H1 (cell line): Measurements from ENCODE around the gene ADNP. TPM values are rescaled to one million over a fixed set of nuclear protein-coding genes. Genes with fewer than 3 reads are reported as not detected.

Source experiments
- CTCF ChIA-PET: fragments of 300-600 bp; sonication (Branson Sonifier 250); formaldehyde crosslinking; loops from one replicate; lab custom pipeline; 2021; ENCODE audit not compliant: partially characterized antibody; lab: Charles Lee
- POLR2A ChIA-PET: fragments of 300-600 bp; sonication (Branson Sonifier 250); formaldehyde crosslinking; loops from one replicate; lab custom pipeline; 2021; ENCODE audit warnings: inconsistent platforms; ENCODE audit not compliant: partially characterized antibody; lab: Charles Lee
- DNase-seq, 2 experiments: peaks; one replicate each; pipeline versions ENCODE4 v3.0.0 to v3.0.0-alpha.2; 2010 to 2022; ENCODE audit warnings: low spot score in 2 of 2, low read depth in 1 of 2, mixed read lengths in 1 of 2
- FAIRE-seq: peaks from 2 replicates; lab custom pipeline; 2011; peaks lifted over from hg19 to GRCh38; lab: Jason Lieb, UNC
- H2AFZ ChIP-seq: 2 replicates; pipeline ENCODE4 v1.8.1; 2012; ENCODE audit warnings: low read length, inconsistent platforms
- H2AK5ac ChIP-seq: 2 replicates; pipeline ENCODE4 v1.6.1; 2013; ENCODE audit warnings: low read depth, low read length
- H2BK120ac ChIP-seq: replicated peaks from 2 replicates; pipeline ENCODE3; 2013; ENCODE audit warnings: low read depth, low read length, inconsistent platforms
- H2BK12ac ChIP-seq: 2 replicates; pipeline ENCODE4 v1.6.1; 2013; ENCODE audit warnings: low read depth, low read length
- H2BK15ac ChIP-seq: 2 replicates; pipeline ENCODE4 v1.6.1; 2013; ENCODE audit warnings: low read length
- H2BK20ac ChIP-seq: 2 replicates; pipeline ENCODE4 v1.6.1; 2013; ENCODE audit warnings: low read length
- H2BK5ac ChIP-seq: 2 replicates; pipeline ENCODE4 v1.6.1; 2013; ENCODE audit warnings: low read depth, low read length
- H3K14ac ChIP-seq: 2 replicates; pipeline ENCODE4 v1.6.1; 2013; ENCODE audit warnings: inconsistent platforms; ENCODE audit not compliant: insufficient read length
- H3K18ac ChIP-seq: 2 replicates; pipeline ENCODE4 v1.6.1; 2013; ENCODE audit warnings: low read length; ENCODE audit errors: extremely low read depth
- H3K23ac ChIP-seq: 2 replicates; pipeline ENCODE4 v1.6.1; 2013; ENCODE audit warnings: inconsistent platforms; ENCODE audit not compliant: insufficient read length
- H3K23me2 ChIP-seq: 2 replicates; pipeline ENCODE4 v1.6.1; 2013; ENCODE audit warnings: low read depth, low read length
- H3K27ac ChIP-seq: 2 replicates; pipeline ENCODE4 v1.6.1; 2011; ENCODE audit warnings: low read depth, low read length, inconsistent platforms
- H3K27me3 ChIP-seq, 4 experiments: replicated peaks in 1 of 4; 1 replicate in 1 of 4; 2 replicates in 3 of 4; pipeline versions ENCODE4 v1.6.1 to v1.8.1; 2011 to 2013; ENCODE audit warnings: low read length in 3 of 4, mild to moderate bottlenecking in 3 of 4, inconsistent platforms in 2 of 4, mixed read lengths in 2 of 4, moderate library complexity in 1 of 4; ENCODE audit not compliant: control insufficient read depth in 3 of 4, insufficient read depth in 3 of 4; ENCODE audit errors: extremely low read depth in 1 of 4
- H3K36me3 ChIP-seq, 4 experiments: 2 replicates each; pipeline versions ENCODE4 v1.6.1 to v1.8.1; 2011 to 2013; ENCODE audit warnings: mild to moderate bottlenecking in 4 of 4, low read length in 3 of 4, moderate library complexity in 2 of 4, control low read depth in 1 of 4, inconsistent platforms in 1 of 4; ENCODE audit not compliant: insufficient read depth in 4 of 4, control insufficient read depth in 2 of 4
- H3K4ac ChIP-seq: replicated peaks from 2 replicates; pipeline ENCODE3; 2013; ENCODE audit warnings: low read length, low read depth, mixed read lengths, inconsistent platforms; ENCODE audit not compliant: insufficient read length
- H3K4me1 ChIP-seq, 4 experiments: replicated peaks in 1 of 4; 1 replicate in 1 of 4; 2 replicates in 3 of 4; pipeline versions ENCODE4 v1.6.1 to v1.8.1; 2011 to 2013; ENCODE audit warnings: low read length in 3 of 4, inconsistent platforms in 2 of 4, mixed read lengths in 1 of 4; ENCODE audit not compliant: insufficient read depth in 4 of 4, control insufficient read depth in 3 of 4
- H3K4me2 ChIP-seq, 2 experiments: 2 replicates each; pipeline versions ENCODE4 v1.6.1 to v1.8.1; 2011 to 2013; ENCODE audit warnings: low read depth in 2 of 2, low read length in 2 of 2, control low read depth in 1 of 2, inconsistent platforms in 1 of 2, mild to moderate bottlenecking in 1 of 2; ENCODE audit not compliant: insufficient read depth in 1 of 2
- H3K4me3 ChIP-seq, 4 experiments: fragments of 200-600, 300-600 bp in 1 of 4; sonication (generic), shearing (Covaris generic), sonication (Bioruptor Twin) in 1 of 4; 2 replicates each; pipeline versions ENCODE4 v1.5.1 to v1.8.1; 2011 to 2016; ENCODE audit warnings: low read length in 4 of 4, low read depth in 3 of 4, control low read depth in 2 of 4, inconsistent platforms in 2 of 4, mild to moderate bottlenecking in 2 of 4, mixed read lengths in 1 of 4, moderate library complexity in 1 of 4; ENCODE audit not compliant: insufficient read depth in 2 of 4; ENCODE audit errors: extremely low read depth in 1 of 4
- H3K56ac ChIP-seq: replicated peaks from 2 replicates; pipeline ENCODE3; 2013; ENCODE audit warnings: low read depth, mild to moderate bottlenecking, mixed read lengths, low read length, inconsistent platforms; ENCODE audit not compliant: insufficient read length
- H3K79me1 ChIP-seq: 2 replicates; pipeline ENCODE4 v1.6.1; 2013; ENCODE audit warnings: low read depth, low read length, control low read depth
- H3K79me2 ChIP-seq, 2 experiments: 2 replicates each; pipeline versions ENCODE4 v1.6.1 to v1.8.1; 2012 to 2013; ENCODE audit warnings: low read length in 2 of 2, mild to moderate bottlenecking in 2 of 2, inconsistent platforms in 1 of 2; ENCODE audit not compliant: insufficient read depth in 2 of 2, control insufficient read depth in 1 of 2
- H3K9ac ChIP-seq, 4 experiments: replicated peaks in 1 of 4; 1 replicate in 1 of 4; 2 replicates in 3 of 4; pipeline versions ENCODE4 v1.6.1 to v1.8.1; 2011 to 2013; ENCODE audit warnings: low read depth in 3 of 4, low read length in 3 of 4, control low read depth in 2 of 4, mild to moderate bottlenecking in 2 of 4, moderate library complexity in 2 of 4, inconsistent platforms in 1 of 4; ENCODE audit errors: extremely low read depth in 1 of 4
- H3K9me3 ChIP-seq, 2 experiments: 2 replicates each; pipeline versions ENCODE4 v1.6.1 to v1.8.1; 2012 to 2013; ENCODE audit warnings: mild to moderate bottlenecking in 2 of 2, moderate library complexity in 2 of 2, control low read depth in 1 of 2, inconsistent platforms in 1 of 2, low read depth in 1 of 2, low read length in 1 of 2, mixed read lengths in 1 of 2; ENCODE audit not compliant: insufficient read depth in 2 of 2
- H4K20me1 ChIP-seq, 2 experiments: replicated peaks in 1 of 2; 2 replicates each; pipeline versions ENCODE3 to v1.8.1; 2011 to 2013; ENCODE audit warnings: inconsistent platforms in 2 of 2, low read length in 2 of 2, mild to moderate bottlenecking in 1 of 2; ENCODE audit not compliant: insufficient read depth in 2 of 2, control insufficient read depth in 1 of 2
- H4K5ac ChIP-seq: 2 replicates; pipeline ENCODE4 v1.6.1; 2013; ENCODE audit warnings: low read length, low read depth, mixed read lengths, inconsistent platforms; ENCODE audit not compliant: insufficient read length
- H4K8ac ChIP-seq: 2 replicates; pipeline ENCODE4 v1.8.0; 2013; ENCODE audit warnings: mild to moderate bottlenecking, moderate library complexity, low read length, inconsistent platforms; ENCODE audit not compliant: insufficient read depth; ENCODE audit errors: extremely low read depth
- H4K91ac ChIP-seq: replicated peaks from 2 replicates; pipeline ENCODE3; 2013; ENCODE audit warnings: low read length, mixed read lengths, inconsistent platforms; ENCODE audit not compliant: insufficient read length
- ASH2L ChIP-seq: fragments of 200-600, 300-600 bp; sonication (generic); IDR thresholded peaks from one replicate; pipeline ENCODE4 v1.7.1; 2017; ENCODE audit warnings: low read length
- CHD2 ChIP-seq: IDR thresholded peaks from 2 replicates; pipeline ENCODE4 v1.6.1; 2012; ENCODE audit warnings: low read length, improper control_type of control experiment
- EP300 ChIP-seq, 2 experiments: IDR thresholded peaks; 1 replicate in 1 of 2; 2 replicates in 1 of 2; pipeline ENCODE4 v1.6.1; 2011 to 2012; ENCODE audit warnings: low read depth in 2 of 2, low read length in 2 of 2, mild to moderate bottlenecking in 2 of 2, borderline replicate concordance in 1 of 2, inconsistent platforms in 1 of 2, moderate library complexity in 1 of 2
- GABPA ChIP-seq: IDR thresholded peaks from 2 replicates; pipeline ENCODE4 v1.6.1; 2011; ENCODE audit warnings: mild to moderate bottlenecking, low read length, moderate library complexity, borderline replicate concordance; ENCODE audit not compliant: insufficient read depth
- KDM5A ChIP-seq: fragments of 200-600 bp; IDR thresholded peaks from 2 replicates; pipeline ENCODE4 v1.7.1; 2012; ENCODE audit warnings: mild to moderate bottlenecking, low read length, inconsistent platforms, mixed read lengths
- PHF8 ChIP-seq: fragments of 200-600 bp; sonication (generic); conservative IDR thresholded peaks from 2 replicates; pipeline ENCODE4 v1.7.1; 2012; ENCODE audit warnings: low read depth, mild to moderate bottlenecking, inconsistent platforms, low read length, moderate library complexity
- POU5F1 ChIP-seq: IDR thresholded peaks from 2 replicates; pipeline ENCODE4 v1.6.1; 2011; ENCODE audit warnings: low read depth, mild to moderate bottlenecking, low read length, moderate library complexity
- TAF1 ChIP-seq: IDR thresholded peaks from 2 replicates; pipeline ENCODE4 v1.6.1; 2011; ENCODE audit warnings: mild to moderate bottlenecking, low read depth, low read length
- TEAD4 ChIP-seq: IDR thresholded peaks from 2 replicates; pipeline ENCODE4 v1.6.1; 2012; ENCODE audit warnings: low read depth, low read length, inconsistent platforms, mixed read lengths
- WGBS, 2 experiments: shearing (Covaris generic) in 1 of 2; methylation state at CpG; one replicate each; pipeline versions ENCODE4 v1.1.6 to v1.1.7; 2013 to 2015; ENCODE audit warnings: low lambda C conversion rate in 2 of 2, mixed read lengths in 2 of 2, inconsistent platforms in 1 of 2, low coverage in 1 of 2, missing lambda C conversion rate in 1 of 2; ENCODE audit not compliant: insufficient replicate concordance in 2 of 2, insufficient coverage in 1 of 2, insufficient read length in 1 of 2; ENCODE audit errors: extremely low coverage in 1 of 2, missing lambda C conversion rate in 1 of 2; 5-methylcytosine and 5-hydroxymethylcytosine counted together
- polyA plus RNA-seq, 7 experiments: library from polyadenylated mRNA; depleted of rRNA in 3 of 7; stranded (reverse) in 5 of 7; unstranded in 2 of 7; fragments of >200 nt in 5 of 7; fragments of 200-250 nt in 2 of 7; gene quantifications; 1 replicate in 5 of 7; 2 replicates in 1 of 7; 4 replicates in 1 of 7; pipeline versions ENCODE4 v1.2.1 to v1.2.3, GENCODE V29; 2011 to 2013; ENCODE audit warnings: missing spikeins in 2 of 7, mixed read lengths in 2 of 7
- total RNA-seq: library from RNA; stranded (reverse); fragmentation: NEBNext Ultra II Directional; extraction: Animal tissue kit (Norgen Biotek cat#: 25700); gene quantifications from 2 replicates; pipeline ENCODE4 v1.2.1, GENCODE V29; 2021
- TF ChIP-seq, protein P1 (sequence below), 3 experiments: IDR thresholded peaks; 1 replicate in 2 of 3; 2 replicates in 1 of 3; pipeline versions ENCODE4 v1.5.1 to v1.6.1; 2011; ENCODE audit warnings: low read length in 3 of 3, mild to moderate bottlenecking in 3 of 3, inconsistent platforms in 2 of 3, low read depth in 1 of 3, moderate library complexity in 1 of 3; ENCODE audit not compliant: insufficient read depth in 1 of 3; ENCODE audit errors: control extremely low read depth in 1 of 3

ADNP gene
- total and polyA plus RNA-seq, 2 of the 8 experiments (the other 6 are each of a cell fraction or from before 2014, with no cell fraction given), result 31.6 to 123 TPM

DNA sequence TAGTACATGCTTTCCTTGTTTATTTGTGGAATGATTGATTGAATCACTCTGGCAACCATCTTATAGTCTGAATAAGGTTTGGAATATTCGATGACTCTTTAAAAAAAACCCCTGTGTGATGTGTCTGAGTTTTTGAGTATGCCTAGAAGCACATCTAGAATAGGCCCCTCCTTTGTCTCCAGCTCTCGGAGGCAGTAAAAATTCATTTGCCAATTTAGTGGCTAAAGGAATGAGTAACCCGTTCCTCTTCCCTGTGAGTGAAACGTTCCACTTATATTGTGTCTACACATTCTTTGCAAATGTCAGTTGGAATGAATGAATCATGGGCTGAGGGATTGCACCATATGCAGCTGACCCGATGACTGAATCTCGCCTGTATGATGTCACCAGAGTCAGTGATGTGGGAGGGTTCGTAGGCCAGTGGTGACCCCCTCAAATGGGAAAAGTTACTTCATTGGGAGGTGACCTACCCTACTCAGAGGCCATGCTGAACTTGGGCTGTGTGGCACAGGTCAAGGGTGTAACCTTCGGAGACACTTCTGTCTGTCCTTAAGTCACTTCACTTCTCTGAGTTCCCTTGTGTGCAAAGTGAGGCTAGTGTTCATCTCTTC, 48.9 kb upstream of the ADNP start:
- H2AFZ ChIP-seq, result no peak overlapping the region
- no peaks in the 10 kb centered on the region for H3K9me3 ChIP-seq
- DNase-seq (no peak), FAIRE-seq (no peak)
- no peak overlapping the region for H2BK12ac ChIP-seq
- no peaks in the 10 kb centered on the region for H3K79me1 ChIP-seq
- no peak overlapping the region for H2BK5ac ChIP-seq
- no peak overlapping the region for H3K56ac ChIP-seq
- no peaks in the 10 kb centered on the region for H3K36me3 ChIP-seq
- H3K4me3 ChIP-seq, result no peak overlapping the region
- ChIA-PET POLR2A (no interaction called here), CTCF (interaction anchor here (0.6 to 7.6 kb wide), 18 partner anchors 8 to 615 kb away, joined by 3 to 54 read pairs (median 6); partner anchors contain the start of genes DPM1 and MOCS3)
- H3K27me3 ChIP-seq, result no peaks in the 10 kb centered on the region; a peak in 1 of 7 replicates
- no peak overlapping the region for H4K8ac ChIP-seq
- H3K4me2 ChIP-seq, result no peak overlapping the region
- 90% methylated on average over 8 of the region's 8 CpGs; no CpG with 5 or more reads in 1 of the 2 experiments for WGBS, 2 experiments
- no peak overlapping the region for H3K18ac ChIP-seq
- no peak overlapping the region for H3K27ac ChIP-seq
- no peak overlapping the region for H2AK5ac ChIP-seq
- no peak overlapping the region for H3K23ac ChIP-seq
- no peak overlapping the region for H2BK20ac ChIP-seq
- H3K4ac ChIP-seq, result no peak overlapping the region
- H4K91ac ChIP-seq, result no peak overlapping the region
- no peaks in the 10 kb centered on the region for H3K79me2 ChIP-seq
- peaks cover 0 to 2% (median 0%) of the 10 kb centered on the region in 4 experiments; a peak in 1 of 7 replicates for H3K4me1 ChIP-seq
- H4K20me1 ChIP-seq, result no peaks in the 10 kb centered on the region
- no peak overlapping the region for H3K9ac ChIP-seq
- H3K23me2 ChIP-seq, result 0 out of 2 replicates have a peak, but pooled peaks cover 2% of the 10 kb centered on the region
- no peak overlapping the region for H4K5ac ChIP-seq
- no peak overlapping the region for H2BK15ac ChIP-seq
- H3K14ac ChIP-seq, result no peak overlapping the region
- no peak overlapping the region for H2BK120ac ChIP-seq
- TF ChIP-seq EP300 (IDR thresholded peaks at IDR 0.05; ENCODE audit: borderline replicate concordance in 1 of 2, low read depth in 2 of 2, low read length in 2 of 2) (no peak), POU5F1 (no peak), ASH2L (no peak), PHF8 (no peak), TAF1 (no peak), TEAD4 (no peak), KDM5A (no peak), CHD2 (no peak), GABPA (no peak)
- TF ChIP-seq, protein P1, sequence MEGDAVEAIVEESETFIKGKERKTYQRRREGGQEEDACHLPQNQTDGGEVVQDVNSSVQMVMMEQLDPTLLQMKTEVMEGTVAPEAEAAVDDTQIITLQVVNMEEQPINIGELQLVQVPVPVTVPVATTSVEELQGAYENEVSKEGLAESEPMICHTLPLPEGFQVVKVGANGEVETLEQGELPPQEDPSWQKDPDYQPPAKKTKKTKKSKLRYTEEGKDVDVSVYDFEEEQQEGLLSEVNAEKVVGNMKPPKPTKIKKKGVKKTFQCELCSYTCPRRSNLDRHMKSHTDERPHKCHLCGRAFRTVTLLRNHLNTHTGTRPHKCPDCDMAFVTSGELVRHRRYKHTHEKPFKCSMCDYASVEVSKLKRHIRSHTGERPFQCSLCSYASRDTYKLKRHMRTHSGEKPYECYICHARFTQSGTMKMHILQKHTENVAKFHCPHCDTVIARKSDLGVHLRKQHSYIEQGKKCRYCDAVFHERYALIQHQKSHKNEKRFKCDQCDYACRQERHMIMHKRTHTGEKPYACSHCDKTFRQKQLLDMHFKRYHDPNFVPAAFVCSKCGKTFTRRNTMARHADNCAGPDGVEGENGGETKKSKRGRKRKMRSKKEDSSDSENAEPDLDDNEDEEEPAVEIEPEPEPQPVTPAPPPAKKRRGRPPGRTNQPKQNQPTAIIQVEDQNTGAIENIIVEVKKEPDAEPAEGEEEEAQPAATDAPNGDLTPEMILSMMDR (IDR thresholded peaks at IDR 0.05; ENCODE audit: control extremely low read depth in 1 of 3, insufficient read depth in 1 of 3, low read depth in 1 of 3, low read length in 3 of 3), result no peak
